GM21576 (cell line): ENCODE results near the gene TMEM116.

ENCODE experiments used
- ATAC-seq: cut with Tn5 transposase; IDR thresholded peaks from one replicate; pipeline ENCODE4 v1.9.1; 2021; ENCODE audit warnings: mild to moderate bottlenecking, moderate library complexity; ENCODE audit not compliant: unreplicated experiment

The TMEM116 gene

GRCh38 chr12:111905502-111905901 lies 107.5 kb downstream of the TMEM116 start:
- ATAC-seq: no peak

GRCh38 chr12:111904446-111904975 lies 108.5 kb downstream of the TMEM116 start:
- no peak for ATAC-seq

- ATAC-seq: no peak
Observed at GRCh38 chr12:111901182-111901581, 111.8 kb downstream of the TMEM116 start.

- no peak for ATAC-seq
Observed at GRCh38 chr12:111894556-111894955, 118.4 kb downstream of the TMEM116 start.

- no peak for ATAC-seq
Observed at GRCh38 chr12:111893287-111893686, 119.7 kb downstream of the TMEM116 start.

GRCh38 chr12:111887926-111888745 lies 124.8 kb downstream of the TMEM116 start:
- no peak for ATAC-seq

GRCh38 chr12:111886662-111887545 lies 126.1 kb downstream of the TMEM116 start:
- ATAC-seq: no peak

GRCh38 chr12:111881716-111882115 lies 131.2 kb downstream of the TMEM116 start:
- no peak for ATAC-seq
